ENCODE results near the gene ADIPOR2.

ADIPOR2 gene, protein sequence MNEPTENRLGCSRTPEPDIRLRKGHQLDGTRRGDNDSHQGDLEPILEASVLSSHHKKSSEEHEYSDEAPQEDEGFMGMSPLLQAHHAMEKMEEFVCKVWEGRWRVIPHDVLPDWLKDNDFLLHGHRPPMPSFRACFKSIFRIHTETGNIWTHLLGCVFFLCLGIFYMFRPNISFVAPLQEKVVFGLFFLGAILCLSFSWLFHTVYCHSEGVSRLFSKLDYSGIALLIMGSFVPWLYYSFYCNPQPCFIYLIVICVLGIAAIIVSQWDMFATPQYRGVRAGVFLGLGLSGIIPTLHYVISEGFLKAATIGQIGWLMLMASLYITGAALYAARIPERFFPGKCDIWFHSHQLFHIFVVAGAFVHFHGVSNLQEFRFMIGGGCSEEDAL

DNA sequence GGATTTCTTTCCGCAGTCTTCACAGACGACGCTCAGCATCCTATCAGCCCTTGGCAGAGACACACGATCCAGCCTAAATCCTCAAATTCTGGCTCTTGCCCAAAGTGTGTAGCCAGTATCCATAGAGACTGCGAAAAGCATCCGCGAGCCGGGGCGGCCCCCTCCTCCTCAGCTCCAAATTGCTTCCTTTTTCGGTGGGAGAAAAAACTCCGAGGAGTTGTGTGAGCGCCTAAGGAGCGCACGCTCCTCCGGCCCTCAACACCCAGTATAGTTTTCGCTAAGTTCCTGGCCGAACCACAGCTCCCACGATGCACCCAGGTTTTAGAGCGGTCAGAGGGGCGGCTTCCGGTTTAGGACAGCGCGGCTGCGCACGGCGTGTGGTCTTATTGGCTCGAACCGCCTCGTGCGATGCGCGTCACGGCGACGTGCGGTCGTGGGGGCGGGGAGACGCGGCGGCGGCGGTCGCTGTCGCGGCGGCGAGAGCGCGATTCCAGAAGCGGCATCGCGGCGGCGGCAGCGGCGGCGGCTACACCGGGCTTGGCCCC, at the start of gene ADIPOR2:
TSS of gene ADIPOR2 (plus strand) at position 493 of the 545 bp plus-strand sequence. CDS start 63,274 bp downstream, outside the sequence.
- TF ChIP-seq GATA2 (IDR thresholded peaks at IDR 0.05; ENCODE audit: low read depth, low read length) (no peak), GATA3 (IDR thresholded peaks at IDR 0.05; ENCODE audit: low read depth, low read length) (no peak)

DNA sequence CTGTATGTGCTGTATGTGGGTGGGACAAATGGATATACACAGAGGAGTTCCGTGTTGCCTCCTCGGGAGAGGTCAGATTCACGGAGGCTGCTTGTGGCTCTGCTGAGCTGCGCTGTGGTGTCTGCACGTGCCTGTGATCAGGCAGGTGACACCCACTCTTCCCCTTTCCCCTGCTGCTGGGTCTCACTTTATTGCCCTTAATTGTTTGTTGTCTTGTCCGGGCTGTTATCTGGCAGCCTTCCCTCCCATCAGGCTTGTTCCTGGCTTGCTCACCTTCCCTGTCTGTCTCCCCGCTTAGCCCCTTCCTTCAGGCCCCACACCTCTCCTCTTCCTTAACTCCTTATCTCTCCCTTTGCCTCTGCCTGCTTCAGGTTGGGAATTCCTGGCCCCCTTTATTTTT, 48.4 kb upstream of the ADIPOR2 start:
- TF ChIP-seq GATA2 (IDR thresholded peaks at IDR 0.05; ENCODE audit: low read depth, low read length) (no peak), GATA3 (IDR thresholded peaks at IDR 0.05; ENCODE audit: low read depth, low read length) (no peak)

DNA sequence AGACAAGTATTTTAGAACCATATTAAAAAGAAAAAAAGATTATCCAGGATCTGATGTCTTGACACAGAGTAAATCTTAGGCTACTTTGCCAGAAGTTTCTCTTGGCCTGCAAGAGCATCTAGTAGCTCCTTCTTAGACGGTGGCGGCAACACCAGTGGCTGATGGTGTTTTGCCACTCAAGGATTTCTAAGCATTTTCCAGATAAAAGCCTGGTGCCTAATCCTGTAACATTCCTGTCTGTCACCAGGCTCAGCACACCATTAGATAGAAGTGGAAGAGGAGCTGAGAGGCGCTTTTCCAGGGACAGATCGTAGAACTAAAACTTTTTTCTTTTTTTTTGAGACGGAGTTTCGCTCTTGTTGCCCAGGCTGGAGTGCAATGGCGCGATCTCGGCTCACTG, 47.8 kb upstream of the ADIPOR2 start:
- TF ChIP-seq GATA3 (IDR thresholded peaks at IDR 0.05; ENCODE audit: low read depth, low read length) = no peak
- no peak for TF ChIP-seq GATA2 (IDR thresholded peaks at IDR 0.05; ENCODE audit: low read depth, low read length)

DNA sequence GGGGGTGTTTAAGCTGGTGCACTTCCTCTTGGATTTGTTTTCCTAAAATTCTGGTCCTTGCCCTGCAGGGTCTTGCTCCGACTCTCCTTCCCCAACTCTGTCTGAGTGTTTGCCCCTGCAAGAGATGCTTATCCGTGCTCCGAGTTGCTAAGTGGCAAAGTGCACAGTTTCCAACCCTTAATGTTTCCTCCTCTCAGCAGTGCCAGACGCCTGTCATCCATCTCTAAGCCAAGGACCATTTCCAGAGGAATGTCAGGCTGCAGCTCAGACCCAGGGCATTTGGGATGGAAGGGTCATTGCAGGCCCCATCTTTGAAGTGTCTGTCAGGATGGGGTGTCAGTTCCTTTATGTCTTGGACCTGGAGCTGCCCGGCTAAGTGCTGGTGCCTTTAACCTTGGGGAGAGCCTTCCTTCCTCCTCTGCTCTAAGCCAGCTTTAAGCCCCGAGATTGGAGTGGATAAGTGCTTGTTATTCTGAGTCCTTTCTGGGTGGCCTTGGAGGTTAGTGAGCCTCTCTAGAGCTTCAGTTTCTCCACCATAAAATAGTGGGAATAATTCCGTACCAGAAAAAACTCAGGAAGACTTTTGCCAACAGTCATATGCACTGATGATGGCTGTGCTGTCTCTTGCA, 46.9 kb upstream of the ADIPOR2 start:
- peak; percentile 70 for TF ChIP-seq GATA2 (IDR thresholded peaks at IDR 0.05; ENCODE audit: low read depth, low read length)
- no peak for TF ChIP-seq GATA3 (IDR thresholded peaks at IDR 0.05; ENCODE audit: low read depth, low read length)

DNA sequence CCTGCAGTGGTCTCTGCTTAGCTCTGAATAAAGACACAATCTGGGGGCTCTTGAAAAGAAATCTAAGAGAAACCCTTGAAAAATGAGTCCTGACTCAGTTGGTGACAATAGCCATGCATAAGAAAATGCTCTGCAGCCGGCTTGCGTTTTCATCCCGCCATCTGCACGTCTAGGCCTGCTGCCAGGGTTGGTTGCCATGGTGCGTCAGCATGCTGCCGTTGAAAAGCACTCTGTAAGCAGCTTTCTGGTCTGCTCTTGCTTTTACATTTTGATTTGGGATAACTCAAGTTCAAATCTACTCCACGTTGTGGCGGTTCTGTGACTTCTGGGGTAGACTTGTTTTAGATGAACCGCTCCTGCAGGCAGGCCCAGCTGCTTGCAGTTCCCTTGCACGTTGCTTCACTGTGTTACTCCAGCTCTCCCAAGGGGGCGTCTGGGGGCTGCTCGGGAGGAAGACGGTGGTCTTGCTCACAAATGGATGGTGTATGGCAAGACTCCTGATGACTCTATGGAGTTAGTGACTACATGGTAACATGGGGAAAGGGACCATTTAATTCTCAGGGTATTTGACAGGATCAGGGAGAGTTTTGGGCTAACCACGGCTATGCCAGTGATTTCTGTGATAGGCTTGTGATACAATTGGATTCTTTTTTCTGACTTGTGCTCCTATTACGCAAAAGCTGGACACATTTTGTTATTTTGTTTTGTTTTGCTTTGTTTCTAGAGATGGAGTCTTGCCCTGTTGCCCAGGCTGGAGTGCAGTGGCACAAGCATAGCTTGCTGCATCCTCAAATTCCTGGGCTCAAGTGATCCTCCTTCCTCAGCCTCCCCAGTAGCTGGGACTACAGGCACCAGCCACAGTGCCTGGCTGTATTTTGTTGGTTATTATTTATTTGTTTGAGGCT, 46.1 kb upstream of the ADIPOR2 start:
- no peak; the same call in 1 of the 2 replicates for TF ChIP-seq GATA2 (IDR thresholded peaks at IDR 0.05; ENCODE audit: low read depth, low read length)
- TF ChIP-seq GATA3 (IDR thresholded peaks at IDR 0.05; ENCODE audit: low read depth, low read length) = no peak

DNA sequence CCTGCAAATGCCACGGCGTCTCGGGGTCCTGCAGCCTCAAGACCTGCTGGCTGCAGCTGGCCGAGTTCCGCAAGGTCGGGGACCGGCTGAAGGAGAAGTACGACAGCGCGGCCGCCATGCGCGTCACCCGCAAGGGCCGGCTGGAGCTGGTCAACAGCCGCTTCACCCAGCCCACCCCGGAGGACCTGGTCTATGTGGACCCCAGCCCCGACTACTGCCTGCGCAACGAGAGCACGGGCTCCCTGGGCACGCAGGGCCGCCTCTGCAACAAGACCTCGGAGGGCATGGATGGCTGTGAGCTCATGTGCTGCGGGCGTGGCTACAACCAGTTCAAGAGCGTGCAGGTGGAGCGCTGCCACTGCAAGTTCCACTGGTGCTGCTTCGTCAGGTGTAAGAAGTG, 45.1 kb upstream of the ADIPOR2 start:
- no peak for TF ChIP-seq GATA3 (IDR thresholded peaks at IDR 0.05; ENCODE audit: low read depth, low read length)
- TF ChIP-seq GATA2 (IDR thresholded peaks at IDR 0.05; ENCODE audit: low read depth, low read length) = no peak

DNA sequence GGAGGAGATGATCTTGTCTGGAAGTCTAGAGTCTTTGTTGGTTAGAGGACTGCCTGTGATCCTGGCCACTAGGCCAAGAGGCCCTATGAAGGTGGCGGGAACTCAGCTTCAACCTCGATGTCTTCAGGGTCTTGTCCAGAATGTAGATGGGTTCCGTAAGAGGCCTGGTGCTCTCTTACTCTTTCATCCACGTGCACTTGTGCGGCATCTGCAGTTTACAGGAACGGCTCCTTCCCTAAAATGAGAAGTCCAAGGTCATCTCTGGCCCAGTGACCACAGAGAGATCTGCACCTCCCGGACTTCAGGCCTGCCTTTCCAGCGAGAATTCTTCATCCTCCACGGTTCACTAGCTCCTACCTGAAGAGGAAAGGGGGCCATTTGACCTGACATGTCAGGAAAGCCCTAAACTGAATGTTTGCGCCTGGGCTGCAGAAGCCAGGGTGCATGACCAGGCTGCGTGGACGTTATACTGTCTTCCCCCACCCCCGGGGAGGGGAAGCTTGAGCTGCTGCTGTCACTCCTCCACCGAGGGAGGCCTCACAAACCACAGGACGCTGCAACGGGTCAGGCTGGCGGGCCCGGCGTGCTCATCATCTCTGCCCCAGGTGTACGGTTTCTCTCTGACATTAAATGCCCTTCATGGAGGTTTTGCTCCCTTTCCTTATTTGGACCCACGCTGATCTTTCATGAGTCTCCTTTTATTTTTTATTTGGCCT, 44.1 kb upstream of the ADIPOR2 start:
- TF ChIP-seq GATA2 (IDR thresholded peaks at IDR 0.05; ENCODE audit: low read depth, low read length) = no peak
- TF ChIP-seq GATA3 (IDR thresholded peaks at IDR 0.05; ENCODE audit: low read depth, low read length) = no peak

DNA sequence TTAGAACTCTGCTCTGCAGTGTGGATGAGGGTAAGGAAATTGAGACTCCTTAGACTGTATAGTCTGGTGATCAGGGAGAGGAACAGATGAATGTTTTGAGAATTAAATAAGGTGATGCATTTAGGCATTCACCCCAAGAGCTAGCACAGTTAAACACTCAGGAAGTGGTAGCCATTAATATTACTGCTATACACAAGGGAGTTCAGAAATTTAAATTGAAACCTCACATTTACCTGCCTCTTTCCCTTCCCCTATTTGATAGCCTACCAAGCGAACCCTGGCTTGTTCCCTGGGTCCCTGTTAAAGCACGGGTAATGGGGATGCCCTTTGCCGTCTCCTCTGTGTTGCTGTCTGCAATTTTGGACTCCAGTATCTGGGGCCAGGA, 43.6 kb upstream of the ADIPOR2 start:
- TF ChIP-seq GATA2 (IDR thresholded peaks at IDR 0.05; ENCODE audit: low read depth, low read length) = no peak
- TF ChIP-seq GATA3 (IDR thresholded peaks at IDR 0.05; ENCODE audit: low read depth, low read length) = no peak

DNA sequence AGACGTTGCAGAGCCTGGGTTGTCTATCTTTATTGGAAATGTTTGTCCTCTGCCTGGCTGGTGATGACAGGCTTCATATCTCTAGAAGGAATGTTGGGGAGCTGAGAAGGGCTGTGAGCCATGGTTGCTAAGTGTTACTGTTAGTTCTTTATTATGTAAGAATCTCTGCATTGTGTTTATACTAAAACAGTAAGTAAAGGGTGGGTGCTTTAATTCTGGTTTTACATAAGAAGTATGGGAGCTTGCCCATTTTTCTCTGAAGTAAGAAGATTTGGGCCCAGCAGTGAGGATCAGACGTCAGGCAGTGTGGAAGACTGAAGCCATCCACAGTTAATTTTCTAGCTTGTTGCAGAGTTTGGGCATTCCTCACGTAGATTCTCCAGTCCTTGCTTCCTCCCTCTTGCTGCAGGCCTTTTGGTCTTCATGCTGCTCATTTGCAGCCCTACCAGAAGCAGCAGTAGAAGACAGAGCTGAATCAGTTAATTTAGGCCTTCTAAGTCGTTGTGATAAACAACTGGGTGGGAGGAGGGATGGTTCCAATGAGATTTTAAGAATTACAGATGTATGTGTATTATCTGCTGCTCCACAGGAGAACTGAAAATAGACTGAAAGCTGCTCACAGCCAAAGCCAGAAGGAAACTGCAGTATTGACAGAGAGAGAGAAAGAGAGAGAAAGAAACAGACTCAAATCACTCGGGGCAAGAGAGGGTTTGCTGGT, 40.5 kb upstream of the ADIPOR2 start:
- TF ChIP-seq GATA3 (IDR thresholded peaks at IDR 0.05; ENCODE audit: low read depth, low read length) = no peak
- no peak for TF ChIP-seq GATA2 (IDR thresholded peaks at IDR 0.05; ENCODE audit: low read depth, low read length)

DNA sequence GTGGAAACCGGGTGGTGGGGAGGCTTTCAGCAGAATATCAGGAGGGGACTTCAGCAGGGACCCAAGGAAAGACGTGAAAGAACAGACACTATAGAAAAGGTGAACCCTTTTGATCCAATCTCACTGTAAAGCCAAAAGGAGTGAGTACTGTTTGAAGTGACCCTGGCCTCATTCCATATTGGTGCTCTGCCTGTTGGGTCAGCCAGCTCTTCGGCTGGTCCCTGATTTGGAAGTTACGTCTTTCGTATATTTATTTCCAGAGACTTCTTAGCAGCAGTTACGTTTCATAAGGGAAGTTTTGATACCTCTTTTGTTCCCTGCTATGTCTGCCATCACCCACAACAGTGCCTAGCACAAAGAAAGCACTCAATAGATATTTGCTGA, 39.9 kb upstream of the ADIPOR2 start:
- TF ChIP-seq GATA3 (IDR thresholded peaks at IDR 0.05; ENCODE audit: low read depth, low read length) (no peak), GATA2 (IDR thresholded peaks at IDR 0.05; ENCODE audit: low read depth, low read length) (no peak)

DNA sequence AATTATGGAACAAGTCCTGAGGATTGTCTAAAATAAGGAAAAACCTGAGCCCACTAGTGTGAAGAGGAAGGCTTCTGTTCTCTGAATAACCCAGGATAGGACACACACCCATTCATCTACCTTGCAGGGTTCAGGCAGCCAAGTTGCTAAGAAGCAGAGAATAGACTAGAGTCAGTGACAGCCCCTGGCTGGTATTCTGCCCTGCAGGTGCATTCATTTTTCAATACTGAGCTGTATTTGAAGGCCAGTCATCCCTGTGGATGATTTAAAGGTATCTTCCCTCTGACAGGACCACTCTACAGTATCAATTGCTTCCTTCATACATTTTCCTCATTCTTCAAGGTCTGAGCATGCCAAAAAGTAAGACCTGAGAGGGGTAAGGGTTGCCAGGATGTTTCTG, 38.9 kb upstream of the ADIPOR2 start:
- TF ChIP-seq GATA2 (IDR thresholded peaks at IDR 0.05; ENCODE audit: low read depth, low read length) (no peak), GATA3 (IDR thresholded peaks at IDR 0.05; ENCODE audit: low read depth, low read length) (no peak)

DNA sequence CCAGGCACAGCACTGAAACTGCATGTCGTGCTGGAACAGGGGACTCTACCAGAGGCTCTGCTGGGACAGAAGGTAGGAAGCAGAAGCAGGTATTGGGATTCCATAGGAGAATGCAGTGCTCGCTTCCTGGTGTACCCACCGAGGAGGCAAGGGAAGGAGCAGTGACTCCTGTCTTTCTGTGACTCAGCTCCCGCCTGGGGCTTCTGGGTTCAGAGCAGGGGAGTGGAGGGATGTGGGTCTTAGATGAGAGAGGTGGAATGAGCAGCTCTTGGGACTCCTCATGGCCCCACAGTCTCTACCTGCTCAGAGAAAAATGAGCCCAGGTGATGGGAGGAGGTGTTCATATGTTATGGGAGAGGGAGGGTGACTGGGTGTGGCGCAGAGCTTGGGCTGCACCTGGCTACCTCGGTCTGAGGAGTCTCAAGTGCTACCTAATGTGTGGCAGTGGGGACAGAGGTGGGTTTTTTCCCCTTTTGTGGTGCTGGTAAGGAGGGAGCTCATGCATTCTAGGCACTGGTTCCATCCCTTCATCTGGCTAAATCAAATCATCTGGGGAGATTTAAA, 35.6 kb upstream of the ADIPOR2 start:
- TF ChIP-seq GATA2 (IDR thresholded peaks at IDR 0.05; ENCODE audit: low read depth, low read length) (no peak), GATA3 (IDR thresholded peaks at IDR 0.05; ENCODE audit: low read depth, low read length) (no peak)
